ENCODE data around the gene ALOX15. TPM values are rescaled to one million over a fixed set of nuclear protein-coding genes. Genes with fewer than 3 reads are reported as not detected.

ALOX15 gene
- polyA plus RNA-seq, 1 donor from 2014 or later: 0.12 TPM

GRCh38 chr17:4616476-4616875, 25.0 kb downstream of the ALOX15 start:
- Histone ChIP-seq H3K9me2 (ENCODE audit: insufficient read depth, low read length) (no peaks in the 10 kb centered on the region), H3K9me3 (ENCODE audit: low read length) (no peaks in the 10 kb centered on the region), H3K4me3 (ENCODE audit: low read length) (no peak overlapping the region), H3F3A (ENCODE audit: insufficient read depth, low read length, poor library complexity, severe bottlenecking) (no peaks in the 10 kb centered on the region), H3K36me3 (ENCODE audit: insufficient read depth, low read length) (no peaks in the 10 kb centered on the region), H2AFZ (ENCODE audit: low read depth, low read length) (no peak overlapping the region), H3K4me2 (ENCODE audit: low read length) (no peak overlapping the region), H3K9ac (ENCODE audit: low read length) (no peak overlapping the region), H3K27me3 (ENCODE audit: insufficient read depth, low read depth, low read length) (no peaks in the 10 kb centered on the region), H4K20me1 (ENCODE audit: insufficient read depth) (no peaks in the 10 kb centered on the region), H3K27ac (ENCODE audit: low read length) (no peak overlapping the region), H3K79me2 (replicated peaks; ENCODE audit: insufficient read depth, low read length) (no peaks in the 10 kb centered on the region)
- no peak for TF ChIP-seq CTCF (IDR thresholded peaks at IDR 0.05; ENCODE audit: poor library complexity, severe bottlenecking)

GRCh38 chr17:4610656-4611055, 30.8 kb downstream of the ALOX15 start:
- no peaks in the 10 kb centered on the region for H3F3A ChIP-seq (ENCODE audit: insufficient read depth, low read length, poor library complexity, severe bottlenecking)
- H2AFZ ChIP-seq (ENCODE audit: low read depth, low read length): no peak overlapping the region
- H3K9ac ChIP-seq (ENCODE audit: low read length): no peak overlapping the region
- H4K20me1 ChIP-seq (ENCODE audit: insufficient read depth): no peaks in the 10 kb centered on the region
- TF ChIP-seq CTCF (IDR thresholded peaks at IDR 0.05; ENCODE audit: poor library complexity, severe bottlenecking) (no peak), REST (IDR thresholded peaks at IDR 0.05; ENCODE audit: borderline replicate concordance) (no peak), POLR2AphosphoS5 (IDR thresholded peaks at IDR 0.05) (no peak), EP300 (conservative IDR thresholded peaks at IDR 0.05; ENCODE audit: poor library complexity, severe bottlenecking) (no peak), TAF1 (IDR thresholded peaks at IDR 0.05; ENCODE audit: low read depth) (no peak), RAD21 (conservative IDR thresholded peaks at IDR 0.05) (no peak), EZH2 (IDR thresholded peaks at IDR 0.05; ENCODE audit: borderline replicate concordance, insufficient read depth, low read length, poor library complexity, severe bottlenecking) (no peak), SMC3 (conservative IDR thresholded peaks at IDR 0.05; ENCODE audit: poor library complexity) (no peak), MXI1 (conservative IDR thresholded peaks at IDR 0.05; ENCODE audit: poor library complexity, severe bottlenecking) (no peak)
- no peaks in the 10 kb centered on the region for H3K9me2 ChIP-seq (ENCODE audit: insufficient read depth, low read length)
- H3K4me3 ChIP-seq (ENCODE audit: low read length): no peak overlapping the region
- H3K36me3 ChIP-seq (ENCODE audit: insufficient read depth, low read length): no peaks in the 10 kb centered on the region
- no peak overlapping the region for H3K27ac ChIP-seq (ENCODE audit: low read length)
- no peaks in the 10 kb centered on the region for H3K27me3 ChIP-seq (ENCODE audit: insufficient read depth, low read depth, low read length)
- no peaks in the 10 kb centered on the region for H3K9me3 ChIP-seq (ENCODE audit: low read length)
- no peaks in the 10 kb centered on the region for H3K79me2 ChIP-seq (replicated peaks; ENCODE audit: insufficient read depth, low read length)
- H3K4me2 ChIP-seq (ENCODE audit: low read length): no peak overlapping the region

All from neural cell (in vitro differentiated cells).